ENCODE data around the gene SLC6A19.

The SLC6A19 gene

DNA sequence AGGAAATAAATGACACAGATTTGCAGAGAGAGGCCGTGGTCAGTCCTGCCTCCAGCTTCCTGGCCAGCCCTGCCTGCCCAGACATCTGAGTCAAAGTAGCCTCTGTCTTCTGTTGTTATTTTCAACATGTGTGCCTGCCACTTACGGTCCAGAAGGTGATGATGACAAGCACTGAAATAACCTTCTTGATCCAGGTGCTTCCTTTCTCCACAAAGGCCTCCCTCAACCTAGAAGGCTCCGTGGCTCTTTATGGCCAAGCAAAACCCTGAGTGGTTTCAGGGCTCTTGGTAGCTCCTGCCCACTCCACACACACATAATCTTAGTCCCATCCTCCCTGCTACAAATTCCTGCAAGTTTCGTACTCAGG lies 34.1 kb upstream of the SLC6A19 start:
- no peak for DNase-seq

DNA sequence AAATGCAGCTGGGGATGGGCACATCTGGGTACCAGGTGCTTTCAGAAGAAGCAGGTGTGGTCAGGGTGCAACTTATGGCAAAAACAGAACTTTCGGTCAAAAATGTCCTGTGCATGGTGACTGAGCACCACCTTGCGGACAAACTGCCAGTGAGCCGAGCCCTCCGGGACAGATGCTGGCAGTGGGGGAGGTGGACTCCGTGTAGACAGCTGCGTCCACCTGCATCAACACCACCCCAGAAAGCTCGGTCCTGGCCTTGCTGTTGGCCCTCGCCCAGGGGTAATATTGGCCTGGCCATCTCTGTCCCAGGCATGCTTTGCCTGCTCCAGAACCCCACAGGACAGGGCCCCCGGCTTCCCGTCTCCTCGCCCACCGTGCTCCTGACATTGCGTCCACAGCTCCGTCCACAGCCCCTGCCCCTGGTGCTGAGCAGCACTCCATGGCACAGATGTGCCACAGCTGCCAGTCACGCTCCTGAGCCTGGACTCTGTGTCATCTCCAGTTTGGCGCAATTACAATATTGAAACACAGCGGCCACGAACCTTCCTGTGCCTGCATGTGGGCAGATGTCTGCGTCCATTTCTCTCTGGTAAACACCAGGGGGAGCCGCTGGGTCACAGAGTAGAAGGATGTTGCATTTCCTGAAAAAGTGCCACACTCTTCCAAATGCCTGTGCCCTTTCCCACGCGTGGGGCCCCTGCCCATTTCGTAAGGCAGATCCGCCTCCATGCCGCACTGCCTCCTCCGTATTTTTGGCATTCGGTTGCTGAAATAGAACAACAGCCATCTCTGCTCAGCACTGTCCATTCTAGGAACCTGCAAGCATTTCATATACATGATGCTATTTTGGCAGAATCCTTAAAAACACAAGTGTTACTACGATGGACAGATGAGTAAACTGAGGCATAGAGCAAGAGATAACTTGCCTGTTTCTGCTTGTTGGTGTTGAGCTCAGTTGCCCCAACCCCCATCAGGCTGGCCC lies 33.4 kb upstream of the SLC6A19 start:
- DNase-seq: peak; percentile 73

DNA sequence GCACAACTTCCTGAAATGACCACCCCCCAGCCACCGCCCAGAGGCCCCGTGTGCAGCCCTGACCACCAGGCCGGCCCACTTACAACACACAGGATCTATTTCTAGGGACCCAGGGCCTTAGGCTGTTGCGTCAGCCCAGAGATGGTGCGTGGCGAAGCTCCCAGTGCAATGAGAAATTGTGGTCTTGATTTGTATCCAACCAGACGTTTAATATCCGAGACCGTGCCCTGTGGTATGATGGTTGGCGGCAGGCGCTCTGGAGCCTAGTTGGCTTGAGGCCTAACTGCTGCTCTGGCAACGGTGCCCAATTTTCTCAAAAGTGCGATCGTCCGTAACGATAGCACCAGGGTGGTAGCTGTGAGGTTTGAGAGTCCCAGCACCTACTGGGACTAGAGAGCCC lies 32.6 kb upstream of the SLC6A19 start:
- DNase-seq: no peak

DNA sequence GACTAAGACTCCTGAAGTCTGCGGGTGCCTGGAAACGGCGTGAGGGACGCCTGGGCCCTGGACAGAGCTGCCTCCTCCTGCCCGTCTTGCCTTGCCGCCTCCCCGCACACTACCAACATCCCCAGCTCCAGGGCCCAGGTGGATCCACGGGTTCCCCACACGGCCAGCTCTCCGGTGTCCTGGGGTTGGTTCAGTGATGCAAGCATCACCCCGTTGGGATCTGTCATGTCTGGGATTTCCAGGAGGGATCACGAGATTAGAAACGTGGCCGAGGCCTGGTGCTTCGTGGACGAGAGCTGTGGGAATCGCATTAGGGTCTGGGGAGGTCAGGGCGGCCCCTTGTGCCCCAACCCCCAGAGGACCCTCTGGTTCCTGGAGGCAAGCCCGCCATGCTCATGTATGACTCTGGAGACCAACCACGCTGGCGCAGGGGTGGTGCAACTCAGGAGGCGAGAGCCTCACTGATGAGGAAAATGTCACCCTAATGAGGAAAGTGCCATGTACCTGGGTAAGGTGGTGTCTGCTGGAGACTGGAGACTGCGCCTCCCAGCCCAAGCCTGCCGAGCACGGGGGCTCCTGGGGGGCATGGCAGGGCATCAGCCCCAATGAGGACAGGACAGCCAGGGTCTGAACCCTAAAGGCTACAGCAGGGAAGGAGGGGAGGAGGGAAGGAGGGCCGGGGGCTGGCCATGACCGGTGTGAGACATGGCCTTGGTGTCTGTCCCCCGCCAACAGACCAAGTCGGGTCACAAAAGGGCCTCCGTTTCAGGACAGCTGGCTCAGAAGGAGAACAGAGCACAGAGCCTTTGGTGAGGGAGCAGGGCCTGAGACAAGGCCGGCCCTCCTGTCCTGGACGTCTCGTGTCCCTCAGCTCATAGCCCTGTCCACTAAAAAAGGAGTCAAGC lies 31.9 kb upstream of the SLC6A19 start:
- DNase-seq: no peak

DNA sequence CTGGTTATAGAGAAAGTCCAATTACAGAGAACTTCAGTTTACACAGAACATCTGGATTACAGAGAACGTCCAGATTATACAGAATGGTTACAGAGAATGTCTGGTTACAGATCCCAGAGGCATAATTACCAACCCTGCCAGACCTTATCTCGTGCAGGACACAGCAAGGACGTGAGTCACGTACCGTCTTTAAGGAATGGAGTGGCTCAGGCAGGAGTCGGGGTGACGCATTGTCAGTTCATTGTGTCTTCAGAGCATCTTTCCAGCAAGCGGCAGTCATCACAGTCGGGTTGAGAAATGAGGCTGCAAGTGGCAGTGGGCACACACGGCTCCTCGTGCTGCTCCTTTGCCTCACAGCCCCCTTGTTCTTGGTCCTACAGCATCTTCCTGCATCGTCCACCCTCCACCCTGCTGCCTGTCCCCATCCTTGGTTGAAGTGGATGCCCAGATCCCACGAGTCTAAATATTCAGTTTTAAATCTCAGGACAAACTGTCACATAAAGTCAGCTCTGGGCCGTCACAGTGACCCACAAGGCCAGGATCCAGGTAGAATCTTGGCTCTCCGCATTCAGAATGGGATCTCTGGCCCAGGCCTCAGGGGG lies 30.0 kb upstream of the SLC6A19 start:
- no peak for DNase-seq

DNA sequence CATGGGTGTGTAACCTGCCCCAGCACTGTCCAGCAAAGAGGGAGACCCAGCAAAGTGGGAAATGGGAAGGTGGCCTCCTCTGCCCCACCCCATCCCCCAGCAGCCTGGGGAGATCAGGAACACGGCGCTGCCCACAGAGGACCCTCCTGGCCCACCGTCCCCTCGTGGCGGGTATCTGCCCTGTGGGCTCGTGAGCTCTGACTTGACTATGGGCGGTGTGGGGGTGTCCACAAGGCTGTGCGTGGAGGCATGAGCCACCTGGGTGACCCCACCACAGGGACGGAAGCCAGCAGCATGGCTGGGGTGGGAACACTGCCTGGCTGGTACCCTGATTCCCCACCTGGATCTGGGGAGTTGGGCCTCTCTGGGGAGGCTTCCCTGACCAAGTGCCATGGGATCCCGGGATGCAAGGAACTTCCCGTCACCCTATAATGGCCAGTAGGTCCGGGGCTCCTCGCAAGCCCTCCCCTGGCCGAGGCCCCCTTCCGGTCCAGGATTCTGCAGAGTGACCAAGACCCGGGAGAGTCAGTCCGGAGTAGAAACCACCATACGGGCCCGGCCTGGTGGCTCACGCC lies 29.3 kb upstream of the SLC6A19 start:
- no peak for DNase-seq

DNA sequence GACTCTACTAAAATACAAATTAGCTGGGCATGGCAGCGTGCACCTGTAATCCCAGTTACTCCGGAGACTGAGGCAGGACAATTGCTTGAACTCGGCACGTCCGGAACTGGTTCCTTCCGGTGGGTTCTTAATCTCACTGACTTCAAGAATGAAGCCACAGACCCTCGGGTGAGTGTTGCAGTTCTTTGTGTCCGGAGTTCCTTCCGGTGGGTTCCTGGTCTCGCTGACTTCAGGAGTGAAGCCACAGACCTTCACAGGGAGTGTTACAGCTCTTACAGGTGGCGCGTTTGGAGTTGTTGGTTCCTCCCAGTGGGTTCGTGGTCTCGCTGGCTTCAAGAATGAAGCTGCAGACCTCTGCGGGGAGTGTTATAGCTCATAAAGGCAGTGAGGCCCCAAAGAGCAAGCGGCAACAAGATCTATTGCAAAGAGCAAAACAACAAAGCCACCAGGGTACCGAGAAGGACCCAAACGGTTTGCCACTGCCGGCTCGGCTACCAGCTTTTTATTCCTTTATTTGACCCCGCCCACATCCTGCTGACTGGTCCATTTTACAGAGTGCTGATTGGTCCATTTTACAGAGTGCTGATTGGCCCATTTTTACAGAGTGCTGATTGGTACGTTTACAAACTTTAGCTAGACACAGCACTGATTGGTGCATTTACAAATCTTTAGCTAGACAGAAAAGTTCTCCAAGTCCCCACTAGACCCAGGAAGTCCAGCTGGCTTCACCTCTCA lies 28.6 kb upstream of the SLC6A19 start:
- peak; percentile 51 to 55 for DNase-seq

DNA sequence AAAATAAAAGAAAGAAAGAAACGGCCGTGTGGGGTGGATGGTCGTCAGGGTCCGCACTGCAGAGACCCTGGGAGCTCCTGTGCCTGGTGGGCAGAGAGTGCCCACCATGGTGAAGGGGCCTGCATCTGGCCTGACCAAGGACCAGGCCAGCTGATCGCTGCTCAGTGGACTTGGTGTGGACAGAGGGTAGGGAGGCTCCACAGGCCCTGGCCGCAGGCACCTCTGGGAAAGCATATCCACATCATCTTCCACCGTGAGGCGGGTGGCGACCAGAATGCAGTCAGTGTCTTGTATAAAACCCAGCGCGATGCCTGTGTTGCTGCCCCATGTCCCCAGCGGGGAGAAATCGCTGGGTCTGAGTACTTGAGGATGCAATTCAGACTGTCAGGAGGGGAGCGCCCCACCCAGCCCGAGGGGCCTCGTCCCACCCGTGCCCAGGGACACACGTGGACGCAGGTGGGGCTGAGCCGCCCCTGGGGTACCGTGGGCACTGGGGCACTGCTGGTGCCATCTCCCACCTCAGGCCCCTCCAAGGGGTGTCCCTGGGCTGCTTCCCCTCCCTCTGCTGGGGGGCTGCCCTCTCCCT lies 27.8 kb upstream of the SLC6A19 start:
- no peak for DNase-seq

DNA sequence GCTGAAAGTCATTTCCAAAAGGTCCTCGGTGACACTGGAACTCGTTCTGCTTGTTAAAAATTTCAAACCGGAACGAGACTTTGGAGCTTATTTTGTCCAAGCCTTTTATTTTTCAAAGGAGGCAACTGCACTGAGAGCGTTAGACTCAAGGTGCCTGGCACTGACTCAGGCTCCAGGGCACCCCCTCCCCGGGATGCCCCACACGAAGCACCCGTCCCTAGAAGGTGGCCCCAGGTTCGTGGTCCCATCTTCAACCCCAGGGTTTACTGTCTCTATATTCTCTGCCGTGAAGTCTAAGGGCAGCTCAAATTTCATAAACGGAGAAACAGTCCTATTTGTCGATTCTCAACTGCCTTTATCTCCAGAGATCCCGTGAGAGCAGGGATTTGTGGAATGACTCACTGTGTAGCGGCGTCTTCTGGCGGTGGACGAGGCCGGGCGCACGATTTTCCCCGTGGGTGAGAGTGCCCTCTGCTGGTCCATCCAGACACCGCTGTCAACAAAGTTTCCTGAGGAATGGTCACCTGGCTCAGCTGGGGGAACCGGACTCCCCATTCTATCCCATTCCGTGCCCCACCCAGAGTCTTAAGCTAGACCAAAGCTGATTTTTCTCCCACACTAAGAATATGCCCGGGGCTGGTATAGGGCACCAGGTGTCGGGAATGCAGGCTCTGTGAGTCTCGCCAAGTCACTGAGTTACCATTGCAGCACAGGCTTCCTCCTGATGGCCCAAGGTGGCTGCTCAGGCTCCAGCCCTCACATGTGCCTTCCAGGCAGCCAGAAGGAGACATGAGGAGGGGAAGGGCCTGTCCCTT lies 27.1 kb upstream of the SLC6A19 start:
- peak; percentile 25 to 27 for DNase-seq

DNA sequence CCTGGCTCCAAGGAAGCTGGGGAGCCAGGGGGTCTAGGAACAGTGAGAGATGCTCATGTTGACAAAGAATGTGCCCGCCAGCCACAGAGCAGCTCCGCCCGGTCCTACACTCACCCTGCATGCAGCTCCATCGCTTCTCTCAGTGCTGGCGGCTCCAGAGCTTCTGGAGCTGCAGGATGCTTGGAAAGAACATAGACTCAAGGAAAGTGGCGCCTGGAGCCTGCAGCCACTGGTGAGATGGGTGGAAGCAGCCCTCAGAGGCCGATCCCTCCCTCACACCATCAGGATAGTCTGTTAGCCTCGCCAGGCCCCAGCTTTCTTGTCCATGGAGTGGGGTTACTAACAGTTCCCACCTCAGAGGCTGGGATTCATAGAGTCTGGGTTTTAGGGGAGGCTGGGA lies 26.4 kb upstream of the SLC6A19 start:
- DNase-seq: no peak

DNA sequence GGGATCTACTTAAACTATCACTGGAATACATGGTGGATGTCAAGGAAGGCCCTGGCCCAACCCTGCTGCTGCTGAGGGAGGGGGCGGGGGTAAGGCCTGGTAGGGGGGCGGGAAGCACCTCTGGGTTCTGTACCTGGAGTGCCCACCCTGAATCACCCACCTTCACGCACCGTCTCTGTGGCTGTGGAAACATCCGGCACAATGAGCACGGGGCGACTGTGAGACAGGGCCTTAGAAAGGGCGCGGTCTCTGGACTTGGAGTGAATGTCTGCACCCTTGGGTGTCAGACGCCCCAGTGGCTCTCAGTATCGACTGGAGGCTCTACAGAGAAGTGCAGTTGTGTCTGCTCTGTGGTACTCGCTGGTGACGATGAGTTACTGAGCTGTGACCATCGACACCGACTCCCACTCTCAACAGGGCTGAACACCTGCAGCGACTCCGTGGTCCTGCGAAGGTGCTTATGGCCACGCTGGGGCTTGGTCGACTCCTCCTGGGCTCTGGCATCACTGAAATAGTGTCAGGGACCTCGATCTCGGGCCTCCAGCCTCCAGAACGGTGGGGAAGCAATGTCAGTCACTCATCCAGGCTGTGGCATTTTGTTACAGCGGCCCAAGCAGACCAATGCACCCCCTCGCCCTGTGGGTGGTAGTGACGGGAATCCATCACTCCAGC lies 25.5 kb upstream of the SLC6A19 start:
- DNase-seq: no peak

DNA sequence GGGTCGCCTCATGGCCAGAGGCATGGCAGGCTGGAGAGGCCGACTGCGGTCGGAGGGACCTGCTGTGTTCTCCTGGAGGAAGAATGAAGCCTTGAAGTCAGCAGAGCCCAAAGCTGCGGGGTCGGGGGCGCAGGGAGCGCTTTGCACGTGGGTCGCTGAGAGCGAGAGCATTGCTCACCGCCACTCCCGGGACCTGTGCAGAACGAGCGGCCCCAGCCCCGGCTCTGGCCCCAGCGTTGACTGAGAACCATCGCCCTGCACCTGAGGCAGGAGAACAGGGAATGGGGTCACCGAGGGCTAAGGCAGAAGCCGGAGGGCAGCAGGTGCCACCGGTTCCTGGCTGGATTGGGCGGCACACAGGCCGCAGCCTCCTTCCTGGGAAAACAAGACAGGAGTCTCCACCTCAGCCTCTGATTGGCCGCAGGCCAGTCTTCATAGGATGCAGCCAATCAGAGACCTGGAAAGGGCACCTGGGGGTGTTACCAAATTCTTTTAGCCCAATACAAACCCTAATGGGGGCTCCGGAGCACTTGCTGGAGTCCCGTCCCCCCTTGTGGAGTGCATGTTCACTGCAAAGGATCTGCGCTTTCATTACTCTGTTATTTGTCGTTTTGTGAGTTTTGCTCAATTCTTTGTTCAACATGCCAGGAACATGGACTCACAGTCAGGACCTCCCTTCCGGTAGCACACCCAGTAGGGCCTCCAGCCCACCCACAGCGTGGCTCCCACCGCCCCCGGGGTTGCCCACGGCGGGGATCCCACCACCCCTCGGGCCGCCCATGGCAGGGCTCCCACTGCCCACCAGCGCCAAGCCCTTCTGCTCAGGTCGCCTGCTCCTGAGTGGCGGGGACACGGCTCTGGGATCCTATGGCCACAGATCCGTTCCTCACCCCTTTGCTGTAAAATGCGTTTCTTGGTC lies 24.7 kb upstream of the SLC6A19 start:
- no peak for DNase-seq

DNA sequence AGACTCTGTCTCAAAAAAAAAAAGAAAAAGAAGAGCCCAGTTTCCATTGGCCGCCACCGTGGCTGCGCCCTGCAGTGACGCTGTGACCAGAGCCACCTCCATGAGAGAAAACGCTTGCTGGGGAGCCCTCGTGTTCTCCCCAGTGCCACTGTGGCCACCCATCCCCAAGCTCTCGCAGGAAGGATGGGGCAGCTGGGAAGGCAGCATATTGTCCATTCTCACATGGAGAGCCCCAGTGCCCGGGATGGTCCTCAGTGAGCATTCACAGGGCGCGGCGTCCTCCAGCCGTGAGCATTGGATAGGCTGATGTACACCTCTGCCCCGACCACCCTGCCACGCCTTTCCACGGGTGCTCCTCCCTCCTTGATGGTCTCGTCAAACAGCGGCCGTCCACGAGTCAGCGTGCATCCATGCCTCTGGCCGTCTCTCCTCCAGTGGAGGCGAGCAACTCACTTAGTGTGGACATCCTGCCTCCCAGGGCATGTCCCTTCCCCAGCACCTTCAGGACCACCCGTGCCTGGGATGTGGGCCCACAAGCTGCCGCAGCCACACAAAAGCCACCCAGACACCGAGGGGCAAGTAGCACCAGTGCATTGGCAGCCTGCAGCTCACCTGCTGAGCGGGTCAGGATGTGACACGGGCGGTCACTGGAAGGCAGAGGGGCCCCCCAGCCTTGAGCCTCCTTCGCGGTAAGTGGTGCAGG lies 23.4 kb upstream of the SLC6A19 start:
- no peak for DNase-seq

DNA sequence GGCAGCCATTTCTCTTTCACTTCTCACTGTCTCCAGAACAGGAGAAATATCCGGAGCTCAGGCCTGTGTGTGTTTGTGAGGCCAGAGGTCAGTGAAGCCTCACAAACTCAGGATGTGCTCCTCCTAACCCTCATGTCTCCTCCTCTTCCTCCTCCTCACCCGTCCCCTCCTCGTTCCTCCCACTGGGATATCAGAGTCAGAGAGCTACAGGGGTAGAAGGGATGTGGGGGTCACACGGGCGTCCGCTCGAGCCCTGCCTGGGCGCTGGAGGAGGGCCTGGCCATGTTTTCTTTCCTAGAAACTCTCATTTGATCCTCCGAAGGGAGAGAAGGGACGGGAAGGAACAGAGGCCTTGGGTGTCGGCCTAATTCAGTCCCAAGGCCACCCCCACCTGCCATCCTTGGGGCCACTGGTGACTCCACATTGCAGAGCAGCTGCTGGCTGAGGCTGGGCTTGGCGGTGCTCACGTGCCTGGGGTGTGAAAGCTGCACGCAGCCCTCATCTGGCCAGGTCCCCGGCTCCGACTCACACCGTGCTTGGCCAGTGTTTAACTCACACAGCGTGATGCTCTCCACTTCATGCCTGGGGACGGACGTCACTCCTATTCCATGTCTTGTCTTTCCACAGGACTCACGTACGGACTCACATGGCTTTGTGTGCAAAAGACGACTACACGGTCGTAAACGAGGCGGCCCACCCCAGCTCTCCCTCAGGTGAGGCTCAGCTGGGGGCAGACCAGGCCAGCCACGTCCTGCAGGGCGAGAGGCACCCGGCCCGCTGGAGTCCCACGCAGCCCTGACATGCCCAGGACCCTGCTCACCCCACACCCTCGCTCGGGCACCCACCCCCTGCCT lies 22.6 kb upstream of the SLC6A19 start:
- no peak for DNase-seq

DNA sequence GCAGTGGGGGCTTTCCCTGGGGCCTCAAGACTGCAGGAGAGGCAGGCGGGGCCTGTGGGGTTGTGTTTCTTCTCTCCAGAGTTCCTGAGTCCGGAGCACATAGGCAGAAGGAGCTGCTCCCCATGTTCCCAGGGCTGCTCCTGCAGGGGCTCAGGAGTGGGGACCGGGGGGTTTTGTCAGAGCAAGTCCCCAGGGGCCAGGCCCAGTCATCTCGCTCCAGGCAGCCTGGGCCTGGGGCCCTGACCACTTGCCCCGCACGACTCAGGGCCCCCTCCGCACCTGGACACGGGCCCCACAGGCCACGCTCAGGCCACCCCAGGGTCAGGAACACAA lies 22.0 kb upstream of the SLC6A19 start:
- no peak for DNase-seq

DNA sequence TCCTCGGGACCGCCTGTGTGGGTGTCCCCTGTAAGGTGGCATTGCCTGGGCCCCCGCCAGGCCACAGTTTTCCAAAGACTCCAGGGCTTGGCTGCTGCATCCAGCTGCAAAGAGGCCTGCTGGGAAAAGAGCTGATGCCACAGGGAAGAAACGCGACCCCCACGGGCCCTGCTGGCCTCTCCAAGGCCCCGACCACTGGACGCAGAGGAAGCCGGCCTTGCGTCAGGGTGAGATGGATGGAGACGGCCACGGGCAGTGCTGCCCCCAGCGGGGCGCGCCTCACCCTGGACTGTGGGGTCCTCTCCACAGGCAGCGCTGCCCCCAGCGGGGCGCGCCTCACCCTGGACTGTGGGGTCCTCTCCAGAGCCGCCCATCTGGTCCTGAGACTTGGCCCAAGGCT lies 21.3 kb upstream of the SLC6A19 start:
- DNase-seq: no peak

DNA sequence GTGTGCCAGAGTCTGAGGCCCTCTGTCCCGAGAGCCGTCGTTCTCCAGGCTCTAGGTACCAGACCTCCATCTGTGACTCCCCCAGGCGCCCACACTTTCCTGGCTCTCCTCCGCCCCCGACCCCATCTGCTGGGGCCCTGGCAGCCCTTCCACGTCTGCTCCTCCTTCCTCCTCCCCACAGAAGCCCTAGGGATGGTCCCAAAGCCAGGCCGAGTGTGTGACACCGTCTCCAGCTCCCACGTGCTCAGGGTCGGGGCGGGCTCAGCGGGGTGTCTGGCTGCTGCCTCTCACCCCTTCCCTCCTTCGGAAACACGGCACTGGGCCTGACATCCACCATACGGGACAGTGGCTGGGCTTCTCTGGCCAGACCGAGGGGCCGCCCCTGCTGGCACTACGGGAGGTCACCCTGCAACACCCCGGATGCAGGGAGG lies 20.5 kb upstream of the SLC6A19 start:
- no peak for DNase-seq
